ENCODE results near the gene CA10. TPM values are rescaled to one million over a fixed set of nuclear protein-coding genes. Genes with fewer than 3 reads are reported as not detected.

The CA10 gene
- polyA plus RNA-seq, 3 donors = 0.05 to 0.09 TPM; not detected in 1

DNA sequence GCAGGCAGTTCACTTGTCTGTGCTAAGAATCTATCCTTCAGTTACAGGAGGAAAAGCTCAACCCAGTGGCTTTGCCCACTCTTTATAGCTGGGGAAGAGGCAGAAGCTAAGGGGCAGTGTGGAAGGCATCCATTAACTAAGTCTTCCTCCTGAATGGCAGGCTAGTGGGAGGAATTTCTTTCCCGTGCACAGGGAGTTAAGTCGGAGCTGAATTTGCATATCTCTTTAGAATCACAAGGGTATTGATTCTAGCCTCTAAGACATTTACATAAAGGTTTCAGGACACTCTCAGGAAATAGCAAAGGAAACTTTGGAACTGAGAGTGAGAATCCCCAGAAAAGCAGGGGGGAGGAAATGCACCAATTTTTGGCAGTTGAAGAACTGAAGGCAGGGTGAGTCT is 245.6 kb downstream of the CA10 start:
- no peak overlapping the region for H3K27ac ChIP-seq (ENCODE audit: low read depth, low read length)
- WGBS, 3 donors = 29 to 41% (median 34%) methylated on average over 2 of the region's 2 CpGs

DNA sequence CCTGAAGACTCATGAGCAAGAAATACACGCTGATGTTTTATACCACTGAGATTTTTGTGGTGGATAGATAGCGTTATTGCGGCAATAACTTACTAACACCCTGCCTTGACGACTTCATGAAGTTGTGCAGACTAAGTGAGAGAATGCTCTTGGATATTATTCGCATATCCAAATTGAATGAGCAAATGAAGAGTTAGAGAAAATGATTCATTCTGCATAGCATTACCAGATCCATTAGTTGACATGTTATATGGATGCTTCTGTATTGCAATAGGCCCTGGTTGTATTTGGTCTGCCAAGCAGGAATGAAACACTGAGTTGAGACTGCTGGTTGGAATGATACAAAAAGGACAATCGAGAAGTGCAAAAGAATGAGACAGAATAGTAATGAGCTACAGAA is 247.3 kb downstream of the CA10 start:
- H3K27ac ChIP-seq (ENCODE audit: low read depth, low read length) = no peak overlapping the region
- 86 to 93% (median 90%) methylated on average over 6 of the region's 6 CpGs for WGBS, 3 donors

DNA sequence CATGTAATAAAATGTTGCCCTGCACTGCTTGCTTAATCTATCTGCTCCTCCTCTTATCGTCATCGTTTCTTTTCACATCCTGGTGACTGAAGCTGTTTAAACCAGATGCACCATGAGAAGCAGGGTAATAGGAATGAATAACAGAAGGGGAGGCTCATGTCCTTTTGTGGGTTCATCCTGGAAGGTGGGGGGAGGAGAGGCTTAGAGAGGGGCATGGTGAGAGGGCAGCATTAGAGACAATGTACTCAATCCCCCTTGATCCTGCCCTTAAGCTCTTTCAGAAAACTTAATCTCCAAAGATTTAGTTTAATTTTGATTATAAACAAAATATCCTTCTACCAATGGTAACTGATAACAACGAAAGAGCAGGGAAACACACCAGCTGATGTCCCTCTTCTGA is 248.5 kb downstream of the CA10 start:
- H3K27ac ChIP-seq (ENCODE audit: low read depth, low read length) = no peak overlapping the region
- 52 to 72% (median 53%) methylated on average over 3 of the region's 3 CpGs for WGBS, 3 donors

DNA sequence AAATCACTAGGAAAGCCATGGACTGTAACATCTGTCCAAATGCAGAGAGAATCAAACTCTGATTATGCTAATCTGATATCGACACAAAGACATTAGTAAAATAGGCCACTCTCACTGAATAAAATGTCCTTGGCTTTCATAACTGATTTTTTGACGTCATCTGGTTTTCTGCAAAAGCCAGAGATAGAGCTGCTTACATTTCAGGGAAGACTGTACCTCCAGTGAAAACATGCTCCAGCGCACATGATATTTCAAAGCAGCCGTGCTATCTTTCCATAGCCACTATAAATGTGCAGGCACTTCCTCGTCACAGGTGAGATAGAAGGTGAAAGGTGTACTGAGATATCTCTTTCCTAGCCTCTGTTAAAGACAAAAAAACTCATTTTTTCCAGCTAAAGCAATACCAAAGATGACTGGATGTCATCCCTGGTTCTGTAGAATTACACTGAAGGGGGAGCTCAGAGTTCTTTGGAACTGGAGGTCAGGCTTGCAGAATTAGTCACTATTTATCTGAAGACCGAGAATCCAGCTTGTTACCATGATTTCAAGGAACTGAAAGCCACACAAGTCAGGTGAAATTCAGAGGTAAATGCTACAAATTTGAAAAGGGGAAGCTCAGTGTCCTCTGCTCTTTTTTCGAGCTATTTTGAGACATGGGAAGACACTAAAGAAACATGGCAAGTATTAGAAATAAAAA is 249.5 kb downstream of the CA10 start:
- H3K27ac ChIP-seq (ENCODE audit: low read depth, low read length) = no peak overlapping the region
- WGBS, 3 donors = 73 to 78% (median 76%) methylated on average over 7 of the region's 7 CpGs

DNA sequence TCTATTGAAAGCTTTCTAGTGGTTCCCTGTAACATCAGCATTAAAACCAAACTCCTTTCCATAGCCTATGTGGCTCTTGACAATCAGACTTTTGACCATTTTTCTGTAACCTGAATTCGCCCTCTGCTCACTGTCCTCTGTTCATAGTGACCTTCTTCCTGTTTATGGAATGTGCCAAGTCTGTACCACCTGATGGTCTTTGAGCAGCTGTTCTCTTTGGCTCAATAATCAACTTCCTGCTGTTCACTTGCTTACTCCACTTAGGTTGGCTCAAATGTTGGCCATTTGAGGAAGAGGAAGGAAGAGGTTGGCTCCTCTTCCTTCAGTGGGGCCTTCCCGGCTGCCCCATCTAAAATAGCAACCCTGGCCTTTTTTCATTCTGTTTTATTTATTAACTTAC is 251.5 kb downstream of the CA10 start:
- no peak overlapping the region for H3K27ac ChIP-seq (ENCODE audit: low read depth, low read length)
- WGBS, 3 donors = 66 to 75% (median 66%) methylated on average over 2 of the region's 2 CpGs

DNA sequence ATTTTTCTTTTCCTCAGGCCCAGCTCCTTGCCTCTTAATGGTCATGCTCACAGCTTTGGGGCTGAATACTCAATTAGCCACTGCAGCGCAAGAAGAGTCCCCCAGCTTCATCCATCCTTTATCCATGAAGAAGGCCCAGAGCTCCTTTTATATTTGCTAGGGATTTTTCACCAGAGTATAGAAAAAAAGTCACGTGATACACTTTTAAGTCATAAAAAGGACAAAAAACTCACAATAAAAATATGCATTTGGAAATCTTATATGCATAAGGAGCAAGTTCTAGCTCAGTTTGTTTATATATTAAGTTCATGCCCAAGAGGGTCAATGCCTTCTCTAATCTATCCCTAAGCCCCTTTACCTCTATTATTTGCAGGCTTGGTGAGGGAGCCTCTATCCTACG is 254.1 kb downstream of the CA10 start:
- no peak overlapping the region for H3K27ac ChIP-seq (ENCODE audit: low read depth, low read length)
- WGBS, 3 donors = 72 to 87% (median 82%) methylated on average over 3 of the region's 3 CpGs

DNA sequence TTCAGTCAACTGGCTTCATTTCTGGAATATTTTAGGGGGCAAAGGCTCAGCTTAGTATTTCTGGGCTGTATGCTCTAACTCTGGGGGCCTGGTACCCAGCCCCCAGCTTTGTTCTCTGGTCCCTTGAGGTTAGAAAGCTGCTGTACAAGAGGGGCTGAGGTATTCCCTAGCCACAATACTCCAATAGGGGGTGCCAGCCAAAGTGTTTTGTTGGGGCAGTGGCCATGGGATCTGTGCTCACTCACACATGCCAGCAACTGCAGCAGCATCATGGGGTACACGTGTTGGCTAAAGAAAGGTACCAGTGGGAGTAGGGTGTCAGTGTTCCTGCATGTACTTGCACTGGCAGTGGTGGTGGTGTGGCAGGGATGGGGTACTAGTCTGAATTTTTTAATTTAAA is 257.3 kb downstream of the CA10 start:
- WGBS, 3 donors = 35 to 50% (median 48%) methylated on average over 1 of the region's 1 CpG
- H3K27ac ChIP-seq (ENCODE audit: low read depth, low read length) = no peak overlapping the region

DNA sequence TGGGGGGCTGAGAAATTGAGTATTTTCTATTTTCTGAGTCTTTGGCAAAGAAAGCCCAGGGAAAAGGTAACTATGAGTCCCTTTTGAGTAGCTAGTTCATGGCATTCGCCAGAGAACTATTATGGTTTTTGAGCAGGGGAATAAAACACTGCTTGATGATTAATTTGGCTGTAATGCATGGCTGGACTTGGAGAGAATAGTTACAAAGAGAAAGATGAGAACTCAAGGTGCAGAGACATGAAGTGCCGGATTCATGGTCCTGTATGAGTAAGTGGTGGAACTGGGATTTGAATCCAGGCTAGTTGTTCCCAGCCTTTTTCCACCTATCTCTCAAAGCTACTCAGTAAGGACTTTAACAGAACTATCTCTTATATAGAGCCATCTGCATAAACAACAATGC is 266.6 kb downstream of the CA10 start:
- H3K27ac ChIP-seq (ENCODE audit: low read depth, low read length) = no peak overlapping the region
- 78 to 86% (median 79%) methylated on average over 2 of the region's 2 CpGs for WGBS, 3 donors

DNA sequence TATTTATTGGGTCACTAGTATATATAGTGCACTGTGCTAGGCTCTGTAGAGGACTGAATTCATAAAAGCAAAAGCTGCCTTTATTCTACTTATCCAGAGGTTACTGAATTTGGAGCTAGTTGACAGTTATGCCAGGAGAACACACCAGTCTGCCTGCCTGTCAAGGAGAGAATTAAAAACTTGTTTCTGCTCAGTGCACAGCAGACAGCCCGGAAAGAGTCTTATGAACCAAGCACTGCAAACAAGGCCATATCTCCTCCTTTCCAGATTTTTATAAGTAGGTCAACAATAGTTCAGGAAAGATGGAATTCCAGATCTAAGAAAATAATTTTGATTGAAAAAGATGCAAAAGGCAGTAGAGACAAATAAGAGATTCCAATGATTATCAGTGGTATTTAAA is 267.8 kb downstream of the CA10 start:
- 81 to 91% (median 90%) methylated on average over 1 of the region's 1 CpG for WGBS, 3 donors
- no peak overlapping the region for H3K27ac ChIP-seq (ENCODE audit: low read depth, low read length)

DNA sequence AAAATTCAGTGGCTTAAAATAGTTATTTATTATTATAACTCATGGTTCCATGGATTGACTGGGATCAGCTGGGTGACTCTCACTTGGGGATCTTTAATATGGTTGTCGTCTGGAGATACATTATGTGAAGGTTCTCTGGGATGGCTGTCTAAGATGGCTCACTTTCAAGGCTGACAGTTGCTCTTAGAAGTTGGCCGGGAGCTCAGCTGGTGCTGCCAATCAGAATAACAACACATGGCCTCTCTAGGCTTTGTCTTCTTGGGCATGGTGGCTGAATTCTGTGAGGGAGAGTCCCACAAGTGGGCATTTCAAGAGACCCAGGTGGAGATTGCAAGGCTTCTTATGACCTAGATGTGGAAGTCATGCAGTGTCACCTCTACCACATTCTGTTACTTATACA is 269.7 kb downstream of the CA10 start:
- 79 to 81% (median 81%) methylated on average over 2 of the region's 2 CpGs for WGBS, 3 donors
- H3K27ac ChIP-seq (ENCODE audit: low read depth, low read length) = no peak overlapping the region

DNA sequence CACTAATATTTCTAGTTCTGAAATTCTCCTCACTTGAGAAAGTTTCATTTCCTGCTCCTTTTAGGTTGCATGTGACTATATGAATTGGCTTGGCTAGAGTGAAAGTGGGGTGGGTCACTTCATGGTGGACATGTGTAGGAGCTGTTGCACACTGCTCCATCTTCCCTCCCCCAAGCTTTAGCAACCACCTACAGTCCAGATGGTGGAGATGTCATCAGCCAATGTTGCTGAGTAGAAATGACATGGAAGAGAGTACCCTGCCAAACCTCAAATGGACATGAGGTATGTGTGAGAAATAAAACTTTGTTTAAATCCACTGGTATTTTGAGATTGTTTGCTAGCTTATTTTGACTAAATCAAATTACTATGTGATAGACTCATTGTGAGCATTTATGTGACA is 281.5 kb downstream of the CA10 start:
- no peak overlapping the region for H3K27ac ChIP-seq (ENCODE audit: low read depth, low read length)

DNA sequence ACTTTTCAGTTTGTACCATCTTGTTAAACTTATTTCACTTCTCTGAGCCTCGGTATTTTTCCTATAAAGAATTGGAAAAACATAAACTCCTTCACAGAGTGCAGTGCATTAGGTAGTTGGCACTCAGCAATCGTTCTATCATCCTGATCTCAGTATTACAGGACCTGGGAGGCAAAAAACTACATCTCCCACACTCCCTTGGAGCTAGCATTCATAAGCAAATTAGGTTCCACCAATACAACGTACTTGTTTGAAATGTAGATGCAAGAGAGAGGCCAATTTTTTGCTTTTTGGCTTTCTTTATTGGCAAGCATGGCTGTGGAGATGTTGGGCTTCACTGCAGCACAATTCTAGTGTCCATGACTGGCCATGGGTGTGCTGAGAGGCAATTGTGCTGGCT is 285.2 kb downstream of the CA10 start:
- no peak overlapping the region for H3K27ac ChIP-seq (ENCODE audit: low read depth, low read length)
- WGBS, 3 donors = 22 to 27% (median 25%) methylated on average over 3 of the region's 3 CpGs

DNA sequence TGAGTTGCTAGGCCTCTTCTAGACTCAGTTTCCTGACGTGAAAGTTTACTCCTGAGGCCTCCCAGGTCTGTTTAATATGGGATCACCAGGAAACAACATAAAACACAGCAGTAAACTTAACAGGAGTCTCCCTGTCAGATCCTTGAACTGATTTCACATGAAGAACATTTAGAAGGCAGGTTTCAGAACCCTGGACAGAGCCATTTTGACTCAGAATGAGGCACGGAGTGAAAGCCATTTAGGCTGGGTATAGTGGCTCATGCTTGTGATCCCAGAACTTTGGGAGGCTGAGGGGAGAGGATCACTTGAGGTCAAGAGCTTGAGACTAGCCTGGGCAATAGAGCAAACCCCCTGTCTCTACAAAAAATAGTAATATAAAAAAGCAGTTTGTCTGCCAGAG is 289.1 kb downstream of the CA10 start:
- H3K27ac ChIP-seq (ENCODE audit: low read depth, low read length) = no peak overlapping the region
- 4 to 8% (median 7%) methylated on average over 2 of the region's 2 CpGs for WGBS, 3 donors

DNA sequence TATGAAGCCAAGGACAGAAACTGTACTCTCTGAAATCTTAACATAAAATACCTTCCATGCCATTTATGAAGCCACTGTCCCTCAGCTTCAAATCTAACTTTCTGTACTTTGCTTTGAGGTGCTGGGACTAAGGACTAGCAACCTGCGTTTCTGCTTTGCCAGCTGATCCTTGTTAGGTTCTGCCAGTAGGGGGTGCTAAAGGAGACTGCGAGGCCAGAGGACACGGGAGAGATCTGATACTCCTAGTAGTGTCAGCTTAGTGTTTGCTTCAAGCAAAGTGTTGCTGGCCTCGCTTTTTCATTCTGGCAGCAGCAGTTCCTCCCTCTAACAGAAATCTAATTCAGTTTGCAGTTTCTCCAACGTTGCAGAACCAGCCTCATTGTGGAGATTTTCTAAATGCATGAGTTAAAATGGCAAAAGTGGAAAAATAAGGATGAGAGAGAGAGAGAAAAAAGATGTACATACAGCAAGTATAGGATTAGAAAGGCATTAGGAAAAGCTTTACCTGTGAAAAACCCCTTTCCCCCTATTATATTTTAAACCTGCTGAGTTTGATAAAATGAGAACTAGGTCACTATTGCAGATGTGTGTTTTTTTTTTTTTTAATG is 297.5 kb downstream of the CA10 start:
- H3K27ac ChIP-seq (ENCODE audit: low read depth, low read length) = no peak overlapping the region
- 6 to 7% (median 7%) methylated on average over 5 of the region's 5 CpGs for WGBS, 3 donors

DNA sequence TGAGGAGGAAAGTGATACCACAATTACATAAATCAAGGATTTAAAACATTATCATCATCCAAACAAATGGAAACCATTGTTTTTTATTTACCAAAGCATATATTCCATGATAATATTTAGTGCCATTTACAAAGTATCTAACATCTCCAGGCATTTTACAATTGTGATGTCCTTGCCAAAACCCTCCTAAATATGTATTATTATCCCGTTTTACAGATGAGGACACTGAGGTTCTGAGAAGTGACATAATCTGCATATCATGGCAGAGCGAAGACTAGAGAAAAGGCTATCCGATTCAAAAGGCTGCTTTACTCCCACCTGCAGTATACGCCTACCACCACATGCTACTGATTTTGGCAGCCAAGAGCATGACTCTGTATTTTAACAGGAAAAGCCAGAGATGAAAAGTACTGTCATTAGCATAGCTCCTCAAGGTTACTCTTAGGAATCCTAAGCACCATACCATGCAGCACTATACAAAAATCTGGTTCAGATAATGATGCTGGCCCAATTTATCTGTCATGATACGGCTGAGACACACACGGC is 301.4 kb downstream of the CA10 start:
- H3K27ac ChIP-seq (ENCODE audit: low read depth, low read length) = no peak overlapping the region
- 75 to 82% (median 77%) methylated on average over 6 of the region's 6 CpGs for WGBS, 3 donors

DNA sequence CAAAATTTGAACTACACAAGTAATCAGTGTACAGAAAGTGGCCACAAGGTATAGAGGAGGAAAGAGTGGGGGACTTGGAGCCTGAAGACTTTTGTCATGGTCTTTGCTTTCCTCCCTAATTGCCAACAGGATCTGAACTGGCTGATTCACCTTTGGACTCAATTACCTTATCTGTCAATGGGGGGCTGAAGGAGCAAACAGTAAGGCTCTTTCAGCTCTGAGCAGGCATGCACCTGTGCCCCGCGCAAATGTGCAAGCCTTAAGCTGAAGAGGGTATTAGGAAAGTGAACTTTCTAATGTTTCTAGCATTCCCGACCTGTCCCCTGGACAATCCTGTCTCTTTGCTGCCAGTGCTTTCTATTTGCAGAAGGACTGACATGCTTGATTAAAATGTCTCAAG is 302.7 kb downstream of the CA10 start:
- WGBS, 3 donors = 49 to 86% (median 83%) methylated on average over 3 of the region's 3 CpGs
- H3K27ac ChIP-seq (ENCODE audit: low read depth, low read length) = no peak overlapping the region

DNA sequence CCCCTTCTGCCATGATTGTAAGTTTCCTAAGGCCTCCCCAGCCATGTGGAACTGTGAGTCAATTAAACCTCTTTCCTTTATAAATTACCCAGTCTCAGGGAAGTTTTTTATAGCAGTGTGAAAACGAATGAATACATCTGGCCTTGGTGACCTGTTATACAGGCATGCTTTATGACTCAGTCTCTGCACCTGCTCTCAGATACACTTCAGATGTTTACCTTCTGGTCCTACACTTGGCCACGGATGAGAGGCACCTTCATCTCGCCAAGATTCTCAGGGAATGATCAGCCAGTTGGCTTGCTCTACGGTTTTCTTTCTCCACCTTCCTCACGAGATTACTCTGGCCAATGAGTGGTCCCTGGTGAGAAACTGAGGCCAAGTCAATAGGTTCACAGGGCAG is 304.7 kb downstream of the CA10 start:
- 37 to 71% (median 63%) methylated on average over 5 of the region's 5 CpGs for WGBS, 3 donors

DNA sequence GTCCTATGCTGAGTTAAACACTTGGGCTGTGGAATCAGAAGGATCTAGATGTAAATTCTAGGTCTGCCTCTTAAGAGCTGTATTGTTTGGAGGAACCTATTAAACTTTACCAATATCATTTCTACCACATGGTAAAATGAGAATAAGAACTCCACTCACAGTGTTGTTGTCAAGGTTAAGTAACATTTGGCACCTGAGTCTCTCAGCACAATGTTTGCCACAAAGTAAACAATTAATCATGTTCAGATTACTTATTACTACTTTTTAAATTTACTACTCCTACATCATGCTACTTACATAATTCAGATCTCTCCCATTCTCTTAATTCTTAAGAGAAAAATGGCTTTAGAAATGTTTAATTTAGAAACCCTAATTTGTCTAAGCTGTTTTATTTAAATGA is 305.9 kb downstream of the CA10 start:
- no peak overlapping the region for H3K27ac ChIP-seq (ENCODE audit: low read depth, low read length)

More for the DNA sequence above, 304.7 kb downstream of the CA10 start:
- H3K27ac ChIP-seq (ENCODE audit: low read depth, low read length) = no peak overlapping the region

DNA sequence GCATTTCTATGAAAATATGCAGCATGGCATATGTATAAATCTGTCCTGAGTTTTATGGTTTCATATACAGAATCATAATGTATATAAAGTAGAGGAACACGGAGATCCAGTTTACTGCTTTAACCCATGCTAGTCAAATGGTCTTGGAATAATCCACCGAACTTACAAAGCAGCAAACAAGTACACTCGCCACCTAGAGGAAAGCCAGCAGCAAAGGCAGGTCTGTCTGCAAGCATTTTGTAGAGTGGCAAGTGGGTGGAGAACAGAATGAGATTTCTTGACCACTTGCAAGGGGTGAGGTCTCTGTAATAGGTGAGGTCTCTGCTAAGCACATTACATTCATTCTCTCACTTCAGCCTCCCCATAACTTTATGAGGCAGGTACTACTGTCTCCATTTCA is 308.3 kb downstream of the CA10 start:
- 41 to 51% (median 46%) methylated on average over 3 of the region's 3 CpGs for WGBS, 3 donors
- no peak overlapping the region for H3K27ac ChIP-seq (ENCODE audit: low read depth, low read length)

DNA sequence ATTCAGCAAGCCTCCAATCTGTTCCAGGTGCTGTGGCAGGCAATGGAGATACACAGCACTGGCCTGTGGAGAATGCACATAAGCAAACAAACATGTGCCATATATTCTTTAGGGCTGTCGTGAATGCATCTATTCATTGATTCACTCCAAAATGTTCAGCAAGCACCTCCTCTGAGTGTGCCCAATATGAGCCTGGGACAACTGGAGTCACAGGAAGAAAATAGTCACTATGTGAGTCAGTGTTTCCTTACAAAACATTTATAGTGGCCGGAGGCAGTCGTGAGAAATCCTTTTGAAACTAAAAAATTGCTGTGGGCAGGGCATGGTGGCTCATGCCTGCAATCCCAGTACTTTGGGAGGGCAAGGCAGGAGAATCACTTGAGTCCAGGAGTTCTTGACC is 310.1 kb downstream of the CA10 start:
- 68 to 88% (median 83%) methylated on average over 3 of the region's 3 CpGs for WGBS, 3 donors
- H3K27ac ChIP-seq (ENCODE audit: low read depth, low read length) = no peak overlapping the region
